Measurements from ENCODE around the gene APELA. TPM values are rescaled to one million over a fixed set of nuclear protein-coding genes. Genes with fewer than 3 reads are reported as not detected.

Gene APELA, protein sequence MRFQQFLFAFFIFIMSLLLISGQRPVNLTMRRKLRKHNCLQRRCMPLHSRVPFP
- total RNA-seq = not detected in 2 replicates

DNA sequence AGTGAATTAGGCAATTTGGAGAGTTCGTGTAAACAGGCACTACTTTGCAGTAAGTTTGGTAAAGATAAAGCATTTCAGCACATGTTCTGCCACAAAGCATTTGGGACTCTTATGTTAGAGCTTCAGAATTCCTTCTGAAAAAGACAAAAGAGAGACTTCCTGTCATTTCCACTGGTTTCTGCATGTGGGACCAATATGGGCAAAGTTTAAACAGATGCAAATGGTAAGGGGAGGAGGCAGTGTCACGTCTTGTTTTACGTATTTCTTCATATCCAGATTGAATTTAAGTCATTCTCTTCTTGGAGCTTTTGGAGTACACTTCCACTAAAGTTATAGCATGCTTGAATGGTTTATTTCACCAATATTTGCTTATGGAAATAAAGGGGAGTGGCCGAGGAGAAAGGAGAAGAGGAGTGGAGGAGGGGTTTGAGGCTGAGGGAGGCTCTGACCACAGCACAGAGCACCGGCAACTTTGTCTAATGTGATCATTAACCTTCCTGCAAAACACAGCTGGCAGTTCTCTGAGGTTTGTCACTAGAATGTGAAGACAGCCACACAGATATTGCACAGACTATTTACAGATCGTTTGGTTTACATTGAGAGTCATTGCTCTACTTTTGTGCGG is at the start of gene APELA:
Gene APELA, plus strand, starts transcription at position 479 of the 625 bp plus-strand sequence. CDS start 154 bp downstream, outside the sequence.

Other genes with a start within 250 kb of the APELA start
- gene SMIM31, start 123.0 kb upstream of the APELA start, total RNA-seq = not detected in 2 replicates
- gene TRIM61, start 100.5 kb downstream of the APELA start, total RNA-seq = not detected in 2 replicates
- not detected in 2 replicates for gene TRIM60, start 154.8 kb downstream of the APELA start, total RNA-seq
- gene TRIM75, start 176.7 kb downstream of the APELA start, total RNA-seq = not detected in 2 replicates
- 2.9 and 16.9 TPM in 2 replicates for gene TMEM192, start 235.7 kb downstream of the APELA start, total RNA-seq